ENCODE data around the gene SPEM2.

- no peak for TF ChIP-seq CTCF (IDR thresholded peaks at IDR 0.05)
- TF ChIP-seq POLR2A (IDR thresholded peaks at IDR 0.05) = no peak
Measured at GRCh38 chr17:7410634-7411426, 14.6 kb upstream of the SPEM2 start.
